Measurements from ENCODE around the gene MACROD1.

GRCh38 chr11:64005691-64006090 is 160.2 kb downstream of the MACROD1 start:
- TF ChIP-seq CTCF (IDR thresholded peaks at IDR 0.05 in 8 of 11, conservative IDR thresholded peaks at IDR 0.05 in 3 of 11) (no peak), POLR2A (IDR thresholded peaks at IDR 0.05) (no peak), POLR2AphosphoS5 (IDR thresholded peaks at IDR 0.05) (no peak)

Measured in spleen (tissue), 7 donors.